ENCODE measurements around the gene MORC3. TPM values are rescaled to one million over a fixed set of nuclear protein-coding genes. Genes with fewer than 3 reads are reported as not detected.
"Not testable (repeated sequence)": the region's sequence is repeated elsewhere in the genome, so short reads cannot be mapped to it uniquely, and the experiment has no call there.

MORC3 gene
- total and polyA plus RNA-seq, 4 donors = 3.9 to 44.1 (median 14.1) TPM

GRCh38 chr21:36379251-36379650 is 59.3 kb downstream of the MORC3 start:
- H3K9ac ChIP-seq (ENCODE audit: low read depth in 1 of 2, low read length in 2 of 2) = no peak overlapping the region
- TF ChIP-seq YY1 (IDR thresholded peaks at IDR 0.05) (no peak), HNF4A (conservative IDR thresholded peaks at IDR 0.05) (no peak), REST (IDR thresholded peaks at IDR 0.05) (no peak), MAX (IDR thresholded peaks at IDR 0.05) (no peak), TAF1 (conservative IDR thresholded peaks at IDR 0.05) (no peak), FOXA1 (IDR thresholded peaks at IDR 0.05) (no peak), HNF4G (IDR thresholded peaks at IDR 0.05) (no peak), SP1 (IDR thresholded peaks at IDR 0.05) (no peak), GABPA (IDR thresholded peaks at IDR 0.05 in 1 of 2, conservative IDR thresholded peaks at IDR 0.05 in 1 of 2) (no peak), ZBTB33 (IDR thresholded peaks at IDR 0.05) (no peak), EGR1 (IDR thresholded peaks at IDR 0.05; ENCODE audit: low read depth in 2 of 2) (no peak)
- TF ChIP-seq, protein P1, sequence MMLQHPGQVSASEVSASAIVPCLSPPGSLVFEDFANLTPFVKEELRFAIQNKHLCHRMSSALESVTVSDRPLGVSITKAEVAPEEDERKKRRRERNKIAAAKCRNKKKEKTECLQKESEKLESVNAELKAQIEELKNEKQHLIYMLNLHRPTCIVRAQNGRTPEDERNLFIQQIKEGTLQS (IDR thresholded peaks at IDR 0.05) = no peak
- peaks cover 0 to 1% (median 0%) of the 10 kb centered on the region in 4 donors for H3K4me1 ChIP-seq (ENCODE audit: control insufficient read depth in 4 of 4, insufficient read depth in 4 of 4, low read length in 3 of 4)
- no peak overlapping the region for H3K4me3 ChIP-seq (ENCODE audit: low read depth in 1 of 3, low read length in 3 of 3)
- H3K9me3 ChIP-seq (ENCODE audit: control insufficient read depth in 4 of 4, low read length in 3 of 4) = no peaks in the 10 kb centered on the region
- no peaks in the 10 kb centered on the region for H3K27me3 ChIP-seq (ENCODE audit: control insufficient read depth in 4 of 4, insufficient read depth in 4 of 4, low read length in 3 of 4)
- no peak for DNase-seq (ENCODE audit: low spot score)
- H3K27ac ChIP-seq (ENCODE audit: low read depth in 1 of 2, low read length in 2 of 2) = no peak overlapping the region
- H3K36me3 ChIP-seq (ENCODE audit: control insufficient read depth in 4 of 4, insufficient read depth in 3 of 4, low read depth in 1 of 4, low read length in 3 of 4) = peaks cover 4 to 32% (median 24%) of the 10 kb centered on the region in 4 donors
- 97% methylated on average over 6 of the region's 6 CpGs for whole genome bisulfite sequencing

GRCh38 chr21:36381841-36382589 is 62.0 kb downstream of the MORC3 start:
- H3K4me1 ChIP-seq (ENCODE audit: control insufficient read depth in 4 of 4, insufficient read depth in 4 of 4, low read length in 3 of 4) = peaks cover 0 to 12% (median 3%) of the 10 kb centered on the region in 4 donors
- H3K27ac ChIP-seq (ENCODE audit: low read depth in 1 of 2, low read length in 2 of 2) = no peak overlapping the region
- DNase-seq (ENCODE audit: low spot score) = no peak
- TF ChIP-seq FOXA2 (IDR thresholded peaks at IDR 0.05) = no peak
- TF ChIP-seq MAX (IDR thresholded peaks at IDR 0.05) = no peak
- TF ChIP-seq EGR1 (IDR thresholded peaks at IDR 0.05; ENCODE audit: low read depth in 2 of 2) = no peak
- TF ChIP-seq, protein P2, sequence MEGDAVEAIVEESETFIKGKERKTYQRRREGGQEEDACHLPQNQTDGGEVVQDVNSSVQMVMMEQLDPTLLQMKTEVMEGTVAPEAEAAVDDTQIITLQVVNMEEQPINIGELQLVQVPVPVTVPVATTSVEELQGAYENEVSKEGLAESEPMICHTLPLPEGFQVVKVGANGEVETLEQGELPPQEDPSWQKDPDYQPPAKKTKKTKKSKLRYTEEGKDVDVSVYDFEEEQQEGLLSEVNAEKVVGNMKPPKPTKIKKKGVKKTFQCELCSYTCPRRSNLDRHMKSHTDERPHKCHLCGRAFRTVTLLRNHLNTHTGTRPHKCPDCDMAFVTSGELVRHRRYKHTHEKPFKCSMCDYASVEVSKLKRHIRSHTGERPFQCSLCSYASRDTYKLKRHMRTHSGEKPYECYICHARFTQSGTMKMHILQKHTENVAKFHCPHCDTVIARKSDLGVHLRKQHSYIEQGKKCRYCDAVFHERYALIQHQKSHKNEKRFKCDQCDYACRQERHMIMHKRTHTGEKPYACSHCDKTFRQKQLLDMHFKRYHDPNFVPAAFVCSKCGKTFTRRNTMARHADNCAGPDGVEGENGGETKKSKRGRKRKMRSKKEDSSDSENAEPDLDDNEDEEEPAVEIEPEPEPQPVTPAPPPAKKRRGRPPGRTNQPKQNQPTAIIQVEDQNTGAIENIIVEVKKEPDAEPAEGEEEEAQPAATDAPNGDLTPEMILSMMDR (IDR thresholded peaks at IDR 0.05; ENCODE audit: low read depth, low read length, missing input control) = no peak
- no peak for TF ChIP-seq FOXA1 (IDR thresholded peaks at IDR 0.05)
- no peak for TF ChIP-seq TAF1 (conservative IDR thresholded peaks at IDR 0.05)
- TF ChIP-seq ZBTB33 (IDR thresholded peaks at IDR 0.05) = no peak
- 79% methylated on average over 9 of the region's 9 CpGs for WGBS
- H3K36me3 ChIP-seq (ENCODE audit: control insufficient read depth in 4 of 4, insufficient read depth in 3 of 4, low read depth in 1 of 4, low read length in 3 of 4) = peaks cover 2 to 11% (median 8%) of the 10 kb centered on the region in 4 donors
- H3K27me3 ChIP-seq (ENCODE audit: control insufficient read depth in 4 of 4, insufficient read depth in 4 of 4, low read length in 3 of 4) = no peaks in the 10 kb centered on the region
- no peaks in the 10 kb centered on the region for H3K9me3 ChIP-seq (ENCODE audit: control insufficient read depth in 4 of 4, low read length in 3 of 4)
- H3K4me3 ChIP-seq (ENCODE audit: low read depth in 1 of 3, low read length in 3 of 3) = no peak overlapping the region
- no peak overlapping the region for H3K9ac ChIP-seq (ENCODE audit: low read depth in 1 of 2, low read length in 2 of 2)

GRCh38 chr21:36382722-36383121 is 62.7 kb downstream of the MORC3 start:
- H3K4me1 ChIP-seq (ENCODE audit: control insufficient read depth in 4 of 4, insufficient read depth in 4 of 4, low read length in 3 of 4) = peaks cover 0 to 12% (median 3%) of the 10 kb centered on the region in 4 donors
- not testable (repeated sequence) for DNase-seq (ENCODE audit: low spot score); H3K4me3 ChIP-seq (ENCODE audit: low read depth in 1 of 3, low read length in 3 of 3); H3K27ac ChIP-seq (ENCODE audit: low read depth in 1 of 2, low read length in 2 of 2); H3K27me3 ChIP-seq (ENCODE audit: control insufficient read depth in 4 of 4, insufficient read depth in 4 of 4, low read length in 3 of 4); H3K36me3 ChIP-seq (ENCODE audit: control insufficient read depth in 4 of 4, insufficient read depth in 3 of 4, low read depth in 1 of 4, low read length in 3 of 4); H3K9me3 ChIP-seq (ENCODE audit: control insufficient read depth in 4 of 4, low read length in 3 of 4); H3K9ac ChIP-seq (ENCODE audit: low read depth in 1 of 2, low read length in 2 of 2)
- 87% methylated on average over 10 of the region's 10 CpGs for WGBS
